Lung (tissue), 12 donors: ENCODE results near the gene TSPAN2. TPM values are rescaled to one million over a fixed set of nuclear protein-coding genes. Genes with fewer than 3 reads are reported as not detected.

Experiments used
- ATAC-seq: fragments of 200-7000 bp; cut with Tn5 transposase; one replicate; pipeline ENCODE4 v1.9.1; 2020; ENCODE audit warnings: moderate number of reproducible peaks; ENCODE audit not compliant: insufficient read depth, low FRiP score
- DNase-seq, 3 donors: peaks; one replicate each; pipeline ENCODE4 v3.0.0-alpha.2; 2013 to 2017
- H3K27ac ChIP-seq, 2 donors: one replicate each; pipeline ENCODE4 v1.5.1; 2013; ENCODE audit warnings: mild to moderate bottlenecking in 2 of 2, moderate library complexity in 2 of 2, control low read depth in 1 of 2, inconsistent platforms in 1 of 2, low read depth in 1 of 2, low read length in 1 of 2
- H3K27me3 ChIP-seq, 3 donors: one replicate each; pipeline ENCODE4 v1.5.1; 2013; ENCODE audit warnings: low read length in 2 of 3; ENCODE audit not compliant: control insufficient read depth in 3 of 3, insufficient read depth in 3 of 3
- H3K36me3 ChIP-seq, 4 donors: one replicate each; pipeline ENCODE4 v1.5.1; 2013; ENCODE audit warnings: low read length in 4 of 4, mild to moderate bottlenecking in 1 of 4, moderate library complexity in 1 of 4; ENCODE audit not compliant: control insufficient read depth in 4 of 4, insufficient read depth in 4 of 4
- H3K4me1 ChIP-seq, 5 donors: one replicate each; pipeline ENCODE4 v1.5.1; 2013; ENCODE audit warnings: low read length in 5 of 5, mild to moderate bottlenecking in 2 of 5, moderate library complexity in 1 of 5; ENCODE audit not compliant: control insufficient read depth in 5 of 5, insufficient read depth in 5 of 5
- H3K4me3 ChIP-seq: one replicate; pipeline ENCODE4 v1.5.1; 2013; ENCODE audit warnings: mild to moderate bottlenecking, control low read depth, moderate library complexity
- H3K9ac ChIP-seq, 2 donors: one replicate each; pipeline ENCODE4 v1.5.1; 2013; ENCODE audit warnings: low read length in 2 of 2, control low read depth in 1 of 2; ENCODE audit not compliant: insufficient read depth in 1 of 2
- H3K9me3 ChIP-seq, 4 donors: one replicate each; pipeline ENCODE4 v1.5.1; 2013; ENCODE audit warnings: low read length in 3 of 4, mild to moderate bottlenecking in 1 of 4, moderate library complexity in 1 of 4; ENCODE audit not compliant: control insufficient read depth in 4 of 4, insufficient read depth in 3 of 4
- WGBS, 2 donors: extraction: QIAGEN DNeasy Blood & Tissue Kit; methylation state at CpG; one replicate each; pipeline ENCODE4 v1.1.7; 2013; 5-methylcytosine and 5-hydroxymethylcytosine counted together
- polyA plus RNA-seq, 2 donors: library from polyadenylated mRNA; stranded (reverse); fragments of 200-250 nt; gene quantifications; one replicate each; pipeline ENCODE4 v1.2.1, GENCODE V29; 2013
- total RNA-seq, 2 donors: library from RNA; depleted of rRNA in 1 of 2; stranded (reverse); fragments of >200 nt in 1 of 2; gene quantifications; one replicate each; pipeline ENCODE4 v1.2.1, GENCODE V29; 2014 to 2021
- TF ChIP-seq, protein P1 (sequence below): IDR thresholded peaks from 2 replicates; pipeline ENCODE4 v1.5.1; 2012; ENCODE audit warnings: mild to moderate bottlenecking; ENCODE audit errors: control extremely low read depth, extremely low read depth
- donor health status: control.
- donor health status: control.
- donor health status: Bipolar disorder and iron deficiency.
- donor health status: healthy.
- donor health status: DM: yes; HTN: yes; CAD: no.

Gene TSPAN2
- total and polyA plus RNA-seq, 4 donors: 1.5 to 10.4 (median 8.2) TPM

GRCh38 chr1:115098979-115099692 is 9.8 kb upstream of the TSPAN2 start:
- TF ChIP-seq, protein P1, sequence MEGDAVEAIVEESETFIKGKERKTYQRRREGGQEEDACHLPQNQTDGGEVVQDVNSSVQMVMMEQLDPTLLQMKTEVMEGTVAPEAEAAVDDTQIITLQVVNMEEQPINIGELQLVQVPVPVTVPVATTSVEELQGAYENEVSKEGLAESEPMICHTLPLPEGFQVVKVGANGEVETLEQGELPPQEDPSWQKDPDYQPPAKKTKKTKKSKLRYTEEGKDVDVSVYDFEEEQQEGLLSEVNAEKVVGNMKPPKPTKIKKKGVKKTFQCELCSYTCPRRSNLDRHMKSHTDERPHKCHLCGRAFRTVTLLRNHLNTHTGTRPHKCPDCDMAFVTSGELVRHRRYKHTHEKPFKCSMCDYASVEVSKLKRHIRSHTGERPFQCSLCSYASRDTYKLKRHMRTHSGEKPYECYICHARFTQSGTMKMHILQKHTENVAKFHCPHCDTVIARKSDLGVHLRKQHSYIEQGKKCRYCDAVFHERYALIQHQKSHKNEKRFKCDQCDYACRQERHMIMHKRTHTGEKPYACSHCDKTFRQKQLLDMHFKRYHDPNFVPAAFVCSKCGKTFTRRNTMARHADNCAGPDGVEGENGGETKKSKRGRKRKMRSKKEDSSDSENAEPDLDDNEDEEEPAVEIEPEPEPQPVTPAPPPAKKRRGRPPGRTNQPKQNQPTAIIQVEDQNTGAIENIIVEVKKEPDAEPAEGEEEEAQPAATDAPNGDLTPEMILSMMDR: no peak
- ATAC-seq: peak; percentile 62
- Histone ChIP-seq H3K4me1 (no peaks in the 10 kb centered on the region), H3K27ac (peak overlapping the region; percentile 52 to 53), H3K4me3 (no peak overlapping the region), H3K36me3 (no peaks in the 10 kb centered on the region), H3K9ac (peak overlapping the region in 1 of 2 donors; percentile 57), H3K9me3 (peaks cover 0 to 2% (median 0%) of the 10 kb centered on the region in 4 donors), H3K27me3 (peaks cover 0 to 4% (median 0%) of the 10 kb centered on the region in 3 donors)
- WGBS, 2 donors: 17 to 34% methylated on average over 13 of the region's 13 CpGs
- peak; percentile 39 to 62 (median 48) for DNase-seq

DNA sequence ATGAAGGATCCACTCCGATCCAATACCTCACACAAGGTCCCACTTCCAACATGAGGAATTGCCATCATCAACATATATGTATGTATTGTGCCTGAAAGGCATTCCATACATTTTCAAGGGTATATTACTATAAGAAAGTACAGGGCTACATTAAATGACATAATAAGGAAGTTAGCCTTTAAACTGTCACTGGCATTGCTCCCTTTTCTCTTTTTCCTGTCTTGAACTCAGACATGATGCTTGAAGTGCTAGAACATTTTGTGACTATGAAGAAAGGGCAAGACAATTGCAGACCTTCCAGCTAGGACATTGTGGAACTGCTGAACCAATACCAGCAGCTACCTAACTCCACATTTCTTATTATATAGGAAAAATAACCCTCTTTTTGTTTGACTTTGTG is 2.9 kb upstream of the TSPAN2 start:
- Histone ChIP-seq H3K9ac (no peak overlapping the region), H3K27me3 (no peaks in the 10 kb centered on the region), H3K4me1 (peaks cover 0 to 15% (median 4%) of the 10 kb centered on the region in 5 donors), H3K9me3 (peaks cover 0 to 1% (median 0%) of the 10 kb centered on the region in 4 donors), H3K36me3 (no peaks in the 10 kb centered on the region), H3K4me3 (no peak overlapping the region), H3K27ac (no peak overlapping the region)
- ATAC-seq: no peak
- DNase-seq: no peak
- WGBS, 2 donors: 96 to 98% methylated on average over 1 of the region's 1 CpG
- TF ChIP-seq, protein P1: no peak

GRCh38 chr1:115091572-115091971 is 2.3 kb upstream of the TSPAN2 start:
- H3K9me3 ChIP-seq: peaks cover 0 to 1% (median 0%) of the 10 kb centered on the region in 4 donors
- TF ChIP-seq, protein P1: no peak
- no peak overlapping the region for H3K4me3 ChIP-seq
- no peak overlapping the region for H3K9ac ChIP-seq
- 59 to 83% methylated on average over 2 of the region's 2 CpGs for WGBS, 2 donors
- DNase-seq (no peak), ATAC-seq (no peak)
- no peaks in the 10 kb centered on the region for H3K27me3 ChIP-seq
- H3K4me1 ChIP-seq: peaks cover 0 to 15% (median 4%) of the 10 kb centered on the region in 5 donors
- no peaks in the 10 kb centered on the region for H3K36me3 ChIP-seq
- H3K27ac ChIP-seq: peak overlapping the region in 1 of 2 donors; percentile 24
